PC-3 (cell line): ENCODE data around the gene SLF1.

Experiments used
- EZH2 ChIP-seq: fragments of 300-600 bp; sonication (generic); IDR thresholded peaks from one replicate; pipeline ENCODE4 v1.6.1; 2017; ENCODE audit warnings: antibody characterized with exemption, mild to moderate bottlenecking, low read length; ENCODE audit not compliant: unreplicated experiment
- EZH2phosphoT487 ChIP-seq: fragments of 300-600 bp; sonication (generic); IDR thresholded peaks from 2 replicates; pipeline ENCODE4 v1.6.1; 2018; ENCODE audit warnings: mild to moderate bottlenecking, antibody characterized with exemption, low read length, borderline replicate concordance
- TF ChIP-seq, protein P1 (sequence below): fragments of 300-600 bp; sonication (generic); conservative IDR thresholded peaks from 2 replicates; pipeline ENCODE4 v1.5.1; 2017; ENCODE audit warnings: antibody characterized with exemption, low read depth, mild to moderate bottlenecking, low read length

GRCh38 chr5:94707359-94707758, 88.9 kb downstream of the SLF1 start:
- TF ChIP-seq, protein P1, sequence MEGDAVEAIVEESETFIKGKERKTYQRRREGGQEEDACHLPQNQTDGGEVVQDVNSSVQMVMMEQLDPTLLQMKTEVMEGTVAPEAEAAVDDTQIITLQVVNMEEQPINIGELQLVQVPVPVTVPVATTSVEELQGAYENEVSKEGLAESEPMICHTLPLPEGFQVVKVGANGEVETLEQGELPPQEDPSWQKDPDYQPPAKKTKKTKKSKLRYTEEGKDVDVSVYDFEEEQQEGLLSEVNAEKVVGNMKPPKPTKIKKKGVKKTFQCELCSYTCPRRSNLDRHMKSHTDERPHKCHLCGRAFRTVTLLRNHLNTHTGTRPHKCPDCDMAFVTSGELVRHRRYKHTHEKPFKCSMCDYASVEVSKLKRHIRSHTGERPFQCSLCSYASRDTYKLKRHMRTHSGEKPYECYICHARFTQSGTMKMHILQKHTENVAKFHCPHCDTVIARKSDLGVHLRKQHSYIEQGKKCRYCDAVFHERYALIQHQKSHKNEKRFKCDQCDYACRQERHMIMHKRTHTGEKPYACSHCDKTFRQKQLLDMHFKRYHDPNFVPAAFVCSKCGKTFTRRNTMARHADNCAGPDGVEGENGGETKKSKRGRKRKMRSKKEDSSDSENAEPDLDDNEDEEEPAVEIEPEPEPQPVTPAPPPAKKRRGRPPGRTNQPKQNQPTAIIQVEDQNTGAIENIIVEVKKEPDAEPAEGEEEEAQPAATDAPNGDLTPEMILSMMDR: no peak
- TF ChIP-seq EZH2: no peak
- TF ChIP-seq EZH2phosphoT487: no peak
